Measurements from ENCODE around the gene ATXN10. TPM values are rescaled to one million over a fixed set of nuclear protein-coding genes. Genes with fewer than 3 reads are reported as not detected.

Gene ATXN10
- total RNA-seq, 2 experiments from 2014 or later = 114 to 121 TPM

GRCh38 chr22:45768490-45768889, 96.9 kb downstream of the ATXN10 start:
- ATAC-seq (no peak), DNase-seq (no peak)
- H3K36me3 Mint-ChIP-seq (ENCODE audit: low read depth) = peaks cover 28% of the 10 kb centered on the region
- no peak for TF ChIP-seq CTCF (IDR thresholded peaks at IDR 0.05)
- no peak overlapping the region for H3K27ac Mint-ChIP-seq
- no peaks in the 10 kb centered on the region for H3K9me3 Mint-ChIP-seq
- H3K4me1 Mint-ChIP-seq (ENCODE audit: low read depth) = peaks cover 5% of the 10 kb centered on the region
- ChIA-PET POLR2A (no interaction called here), CTCF (no interaction called here)
- intact Hi-C loops (cut with micrococcal nuclease) = no loop called here
- H3K4me3 Mint-ChIP-seq = no peak overlapping the region
- no peaks in the 10 kb centered on the region for H3K27me3 Mint-ChIP-seq

- Mint-ChIP-seq H3K4me1 (ENCODE audit: low read depth) (peaks cover 4% of the 10 kb centered on the region), H3K36me3 (ENCODE audit: low read depth) (peaks cover 22% of the 10 kb centered on the region), H3K27ac (no peak overlapping the region), H3K9me3 (no peaks in the 10 kb centered on the region), H3K27me3 (no peaks in the 10 kb centered on the region), H3K4me3 (no peak overlapping the region)
- ATAC-seq (no peak), DNase-seq (no peak)
- intact Hi-C loops (cut with micrococcal nuclease) = no loop called here
- ChIA-PET CTCF (no interaction called here), POLR2A (no interaction called here)
- TF ChIP-seq CTCF (IDR thresholded peaks at IDR 0.05) = no peak
Measured at GRCh38 chr22:45769569-45770210, 98.1 kb downstream of the ATXN10 start.

- Mint-ChIP-seq H3K36me3 (ENCODE audit: low read depth) (peaks cover 21% of the 10 kb centered on the region), H3K27me3 (no peaks in the 10 kb centered on the region), H3K27ac (no peak overlapping the region), H3K9me3 (no peaks in the 10 kb centered on the region), H3K4me1 (ENCODE audit: low read depth) (peaks cover 4% of the 10 kb centered on the region), H3K4me3 (no peak overlapping the region)
- ChIA-PET POLR2A (no interaction called here), CTCF (no interaction called here)
- no peak for TF ChIP-seq CTCF (IDR thresholded peaks at IDR 0.05)
- intact Hi-C loops (cut with micrococcal nuclease) = no loop called here
- ATAC-seq (no peak), DNase-seq (no peak)
Measured at GRCh38 chr22:45770506-45770905, 98.9 kb downstream of the ATXN10 start.

- DNase-seq (no peak), ATAC-seq (no peak)
- ChIA-PET CTCF (no interaction called here), POLR2A (no interaction called here)
- H3K4me3 Mint-ChIP-seq = no peak overlapping the region
- TF ChIP-seq CTCF (IDR thresholded peaks at IDR 0.05) = no peak
- H3K27me3 Mint-ChIP-seq = no peaks in the 10 kb centered on the region
- no peak overlapping the region for H3K27ac Mint-ChIP-seq
- peaks cover 21% of the 10 kb centered on the region for H3K36me3 Mint-ChIP-seq (ENCODE audit: low read depth)
- no peaks in the 10 kb centered on the region for H3K9me3 Mint-ChIP-seq
- intact Hi-C loops (cut with micrococcal nuclease) = no loop called here
- peaks cover 4% of the 10 kb centered on the region for H3K4me1 Mint-ChIP-seq (ENCODE audit: low read depth)
Measured at GRCh38 chr22:45771057-45771456, 99.4 kb downstream of the ATXN10 start.

GRCh38 chr22:45771711-45772110, 100.1 kb downstream of the ATXN10 start:
- ChIA-PET CTCF (no interaction called here), POLR2A (no interaction called here)
- DNase-seq (no peak), ATAC-seq (no peak)
- Mint-ChIP-seq H3K4me1 (ENCODE audit: low read depth) (peaks cover 4% of the 10 kb centered on the region), H3K9me3 (no peaks in the 10 kb centered on the region), H3K27ac (no peak overlapping the region), H3K36me3 (ENCODE audit: low read depth) (peaks cover 21% of the 10 kb centered on the region), H3K27me3 (no peaks in the 10 kb centered on the region), H3K4me3 (no peak overlapping the region)
- TF ChIP-seq CTCF (IDR thresholded peaks at IDR 0.05) = no peak
- intact Hi-C loops (cut with micrococcal nuclease) = no loop called here

Measured in activated CD8-positive, alpha-beta T cell treated with anti-CD3 and anti-CD28 coated beads for 36 hours (primary cell).